HG02885 (cell line): ENCODE measurements around the gene TSPOAP1.

Experiments
- ATAC-seq: cut with Tn5 transposase; IDR thresholded peaks from one replicate; pipeline ENCODE4 v1.9.1; 2021; ENCODE audit warnings: mild to moderate bottlenecking; ENCODE audit not compliant: unreplicated experiment, poor library complexity

TSPOAP1 gene

GRCh38 chr17:58328195-58329034 lies at the start of gene TSPOAP1:
TSPOAP1 (minus strand) TSS chr17:58328795; CDS start chr17:58327920, 875 bp downstream.
- peak; percentile 24 for ATAC-seq

DNA sequence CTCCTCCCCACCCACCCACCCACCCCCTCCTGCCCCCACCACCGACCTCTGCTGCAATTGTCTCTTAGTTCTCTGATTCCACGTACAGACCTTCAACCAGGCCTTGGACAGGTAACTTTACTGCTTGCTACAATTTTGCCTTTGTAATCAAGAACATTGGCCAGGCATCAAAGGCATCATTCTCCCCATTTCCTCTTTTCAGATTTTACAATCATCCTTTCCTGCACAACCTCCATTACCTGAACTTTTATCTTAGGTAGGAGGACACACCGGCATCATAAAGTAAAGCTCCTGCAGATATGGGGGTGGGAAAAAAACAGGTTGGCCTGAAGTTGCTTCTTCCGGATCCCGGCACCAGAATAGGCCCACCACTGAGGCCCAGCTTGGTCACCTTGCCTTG lies 49.1 kb upstream of the TSPOAP1 start:
- ATAC-seq, result no peak

DNA sequence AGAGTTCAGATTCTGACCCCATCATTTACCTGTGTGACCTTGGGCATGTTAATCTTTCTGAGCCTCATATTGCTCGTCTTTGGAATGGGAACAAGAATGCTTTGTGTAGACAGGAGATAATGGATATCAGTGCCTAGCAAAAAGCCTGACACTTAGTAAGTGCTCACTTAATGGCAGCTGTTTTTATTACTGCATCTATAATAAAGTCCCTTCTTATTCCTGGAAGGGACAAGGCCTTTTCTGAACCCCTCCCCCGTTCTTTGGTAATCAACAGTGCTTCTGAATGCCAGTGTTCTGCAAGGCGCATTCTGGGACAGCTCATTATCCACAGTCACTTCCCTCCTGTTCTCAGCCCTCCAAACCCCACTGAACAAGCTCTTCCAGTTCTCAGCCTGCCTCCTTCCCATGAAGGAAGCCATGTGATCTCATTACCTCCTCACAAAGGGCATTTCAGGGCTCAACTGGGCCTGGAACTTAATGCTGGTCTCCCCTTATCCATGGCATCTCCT lies 48.6 kb upstream of the TSPOAP1 start:
- ATAC-seq, result no peak

DNA sequence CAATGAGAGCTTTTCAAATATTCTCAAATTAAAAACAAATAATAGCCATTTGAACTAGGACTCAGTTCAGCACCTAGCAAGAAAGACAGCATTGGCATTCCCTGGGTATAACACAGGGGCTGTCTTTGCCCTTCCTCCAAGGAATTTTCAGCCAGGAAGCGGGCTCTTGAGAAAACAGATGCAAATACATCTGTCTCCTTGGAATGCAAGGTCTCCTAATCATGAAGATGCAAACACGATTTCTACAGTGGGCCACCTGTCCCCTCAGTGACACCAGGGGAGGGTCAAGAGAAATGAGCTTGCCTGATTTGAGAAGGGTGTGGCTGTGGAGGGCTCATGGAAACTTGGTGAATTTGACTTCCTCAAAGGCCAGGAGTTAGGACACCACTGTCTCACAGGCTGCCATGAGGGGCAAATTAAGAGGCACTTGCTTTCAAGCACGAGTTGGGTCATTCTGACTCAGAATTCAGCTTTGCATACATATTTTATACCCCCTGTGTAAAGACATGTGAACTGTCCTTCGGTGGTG lies 47.9 kb upstream of the TSPOAP1 start:
- ATAC-seq, result no peak

DNA sequence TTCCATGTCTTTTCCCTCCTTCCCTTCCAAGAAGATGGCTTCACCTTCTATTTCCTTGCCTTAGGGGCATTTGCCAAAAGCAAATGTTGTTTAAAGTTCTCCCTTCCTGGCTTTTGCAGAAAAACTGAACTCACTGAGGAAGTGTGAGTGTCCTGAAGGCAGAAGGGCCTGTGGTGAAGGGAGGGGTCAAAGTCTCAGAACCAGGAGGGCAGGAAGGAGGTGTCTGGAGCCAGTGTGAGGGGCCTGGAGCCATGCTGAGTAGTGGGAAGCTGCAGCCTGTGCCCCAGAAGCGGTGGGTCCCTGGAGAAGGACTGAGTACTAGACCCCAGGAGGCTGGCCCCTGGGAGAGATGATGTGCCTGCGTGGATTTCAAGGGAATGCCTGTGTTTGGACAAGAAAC lies 47.2 kb upstream of the TSPOAP1 start:
- no peak for ATAC-seq

- no peak for ATAC-seq
Measured at GRCh38 chr17:58375256-58375655, 46.7 kb upstream of the TSPOAP1 start.

DNA sequence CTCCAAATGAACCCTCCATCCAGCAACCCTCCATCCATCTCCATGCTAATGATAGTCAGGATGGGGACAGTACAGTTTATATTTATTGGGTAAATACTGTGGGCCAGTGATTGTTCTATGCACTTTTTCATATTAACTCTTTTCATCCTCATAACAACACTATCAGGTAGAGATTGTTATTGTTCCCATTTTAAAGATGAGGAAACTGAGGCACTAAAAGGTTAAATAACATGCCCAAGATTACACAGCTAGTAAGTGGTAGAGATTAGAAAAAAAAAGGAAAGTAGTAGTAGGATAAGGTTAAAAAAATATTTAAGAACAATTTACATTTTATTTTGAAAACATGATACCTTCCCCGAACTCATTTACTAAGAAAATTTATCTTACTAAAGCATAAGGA lies 45.3 kb upstream of the TSPOAP1 start:
- no peak for ATAC-seq

DNA sequence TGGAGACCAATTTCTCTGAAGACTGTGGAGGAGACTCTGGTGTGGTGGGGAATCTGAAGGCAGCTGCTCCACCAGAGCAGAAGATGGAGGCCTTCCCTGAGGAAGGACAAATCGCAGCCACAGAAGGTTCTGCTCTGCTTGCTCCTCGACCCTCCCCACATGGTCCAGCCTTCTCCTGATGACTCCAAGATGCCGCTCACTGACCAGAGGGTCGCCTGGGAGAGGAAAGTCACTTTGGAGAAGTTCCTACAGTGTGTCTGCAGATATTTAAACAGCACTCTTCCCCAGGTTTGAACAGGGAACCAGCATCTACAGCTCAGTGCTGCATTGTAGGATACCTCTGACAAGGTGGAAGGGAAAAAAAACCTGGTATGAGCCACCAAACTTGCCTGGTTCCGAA lies 44.4 kb upstream of the TSPOAP1 start:
- no peak for ATAC-seq

DNA sequence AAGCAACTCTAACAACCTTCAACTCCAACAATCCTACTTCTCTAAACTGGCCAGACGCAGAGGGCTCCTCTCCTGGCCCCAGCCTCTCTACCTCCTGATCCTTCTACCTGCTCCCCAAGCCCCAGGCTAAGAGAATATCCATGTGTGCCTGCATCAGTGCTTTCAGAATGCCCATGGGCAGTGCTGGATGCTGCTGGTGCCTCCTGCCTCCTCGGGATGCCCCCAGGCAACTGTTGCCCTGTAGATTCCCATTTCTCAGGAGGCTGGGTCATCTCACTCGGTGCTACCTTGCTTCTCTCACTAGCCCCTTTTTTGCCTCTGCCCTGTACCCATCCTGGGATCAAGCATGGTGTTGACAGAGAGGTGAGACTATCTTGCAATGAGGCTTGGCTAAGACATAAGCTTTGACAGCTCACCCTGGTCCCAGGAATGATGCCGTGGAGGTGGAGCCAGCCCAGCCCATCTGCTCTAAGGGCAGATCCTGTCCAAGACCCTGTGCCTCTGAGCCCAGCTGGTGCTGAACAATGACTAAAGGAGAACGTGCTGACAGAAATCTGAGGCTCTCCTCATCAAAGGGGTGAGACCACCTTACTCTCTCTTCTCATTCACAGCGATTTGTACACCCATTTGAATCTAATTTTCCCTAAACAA lies 42.8 kb upstream of the TSPOAP1 start:
- no peak for ATAC-seq

GRCh38 chr17:58370716-58371115 lies 42.1 kb upstream of the TSPOAP1 start:
- no peak for ATAC-seq

DNA sequence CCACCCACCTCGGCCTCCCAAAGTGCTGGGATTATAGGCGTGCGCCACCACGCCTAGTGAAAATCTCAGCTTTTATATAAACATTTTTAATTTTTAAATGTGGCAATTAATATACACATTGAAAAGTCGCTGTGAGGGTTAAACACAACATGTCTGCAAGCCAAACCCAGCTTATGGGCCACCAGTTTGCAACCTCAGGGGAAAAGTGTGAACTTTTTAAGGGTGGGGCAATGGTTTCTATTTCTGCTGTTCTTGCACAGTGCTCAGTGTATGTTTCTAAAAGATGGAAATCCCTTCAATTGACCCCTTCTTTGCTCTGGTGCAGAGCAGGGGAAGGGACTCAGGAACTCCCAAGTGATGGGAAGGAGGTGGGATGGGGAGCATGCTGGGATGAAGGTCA lies 41.7 kb upstream of the TSPOAP1 start:
- no peak for ATAC-seq

DNA sequence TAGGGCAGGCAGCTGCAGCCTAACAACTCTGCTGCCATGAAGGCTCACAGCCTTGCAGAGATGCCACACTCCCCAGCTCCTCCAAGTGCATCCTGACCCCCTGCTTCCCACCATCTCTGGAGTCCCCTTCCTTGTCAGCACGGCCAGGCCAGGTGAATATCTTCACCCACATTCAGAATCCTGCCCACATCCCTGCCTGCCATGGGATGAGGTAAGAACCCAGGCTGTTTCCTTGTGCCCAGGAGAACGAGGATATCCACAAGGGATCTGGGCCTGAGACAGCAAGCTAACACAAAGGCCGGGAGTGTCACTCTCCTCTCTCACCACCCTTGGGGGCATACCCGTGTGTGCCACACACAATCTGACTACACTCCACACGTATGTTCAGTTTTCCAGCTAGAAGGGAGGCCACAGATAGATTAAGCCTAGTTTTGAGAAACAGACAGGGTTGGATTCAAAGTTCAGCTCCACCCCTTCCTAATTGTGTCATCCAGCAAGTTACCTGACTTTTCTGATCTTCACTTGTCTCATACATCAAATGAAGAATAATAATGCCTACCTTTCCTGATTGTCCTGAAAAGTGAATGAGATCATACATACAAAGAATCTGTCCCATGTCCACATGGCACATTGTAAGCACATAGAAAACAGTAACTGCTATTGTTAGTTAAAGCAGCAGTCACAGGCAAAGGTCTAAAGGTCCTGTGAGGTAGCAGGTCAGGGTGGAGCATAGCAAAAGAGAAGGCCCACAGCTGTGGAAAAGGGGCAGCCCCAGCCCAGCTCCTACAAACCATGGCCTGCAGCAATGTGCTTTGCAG lies 40.8 kb upstream of the TSPOAP1 start:
- no peak for ATAC-seq

GRCh38 chr17:58368860-58369213 lies 40.2 kb upstream of the TSPOAP1 start:
- no peak for ATAC-seq

- ATAC-seq, result no peak
Measured at GRCh38 chr17:58367461-58367860, 38.9 kb upstream of the TSPOAP1 start.

GRCh38 chr17:58365980-58366595 lies 37.5 kb upstream of the TSPOAP1 start:
- no peak for ATAC-seq

- no peak for ATAC-seq
Measured at GRCh38 chr17:58365185-58365979, 36.8 kb upstream of the TSPOAP1 start.

GRCh38 chr17:58364270-58364942 lies 35.8 kb upstream of the TSPOAP1 start:
- no peak for ATAC-seq

DNA sequence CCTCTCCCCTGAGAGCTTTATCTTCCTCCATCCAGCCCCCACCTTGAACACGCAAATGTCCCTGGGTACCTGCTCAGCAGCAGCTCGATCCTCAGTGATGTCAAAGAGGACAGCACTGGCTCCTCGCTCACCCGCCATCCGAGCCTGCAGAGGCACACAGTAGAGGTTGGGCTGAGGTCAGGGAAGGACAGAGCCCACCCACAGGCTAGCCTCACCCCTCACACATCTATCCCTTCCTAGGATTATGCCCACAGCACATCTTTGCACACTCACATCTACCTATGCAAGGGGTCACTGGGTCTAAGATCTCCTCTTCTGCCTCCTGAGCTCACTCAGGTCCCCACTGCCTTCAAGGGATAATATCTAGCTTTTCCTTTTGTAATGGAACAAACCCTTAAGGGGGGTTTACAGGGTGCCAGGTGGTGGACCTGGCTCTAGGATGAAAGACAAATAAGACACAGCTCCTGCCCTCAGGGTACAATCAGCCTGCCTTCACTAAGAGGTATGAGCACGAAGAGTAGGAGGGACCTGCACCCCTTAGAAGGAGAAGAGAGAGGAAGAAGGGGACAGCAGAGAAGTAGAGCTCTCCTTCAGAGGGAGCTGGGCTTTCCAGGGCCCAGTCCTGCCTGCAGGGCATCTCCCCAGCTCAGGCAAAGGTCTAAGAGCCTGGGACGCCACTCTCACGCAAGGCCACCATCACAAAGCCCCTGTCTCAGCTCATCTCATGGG lies 35.0 kb upstream of the TSPOAP1 start:
- no peak for ATAC-seq
